ENCODE data around the gene CD163L1.

- TF ChIP-seq, protein P1, sequence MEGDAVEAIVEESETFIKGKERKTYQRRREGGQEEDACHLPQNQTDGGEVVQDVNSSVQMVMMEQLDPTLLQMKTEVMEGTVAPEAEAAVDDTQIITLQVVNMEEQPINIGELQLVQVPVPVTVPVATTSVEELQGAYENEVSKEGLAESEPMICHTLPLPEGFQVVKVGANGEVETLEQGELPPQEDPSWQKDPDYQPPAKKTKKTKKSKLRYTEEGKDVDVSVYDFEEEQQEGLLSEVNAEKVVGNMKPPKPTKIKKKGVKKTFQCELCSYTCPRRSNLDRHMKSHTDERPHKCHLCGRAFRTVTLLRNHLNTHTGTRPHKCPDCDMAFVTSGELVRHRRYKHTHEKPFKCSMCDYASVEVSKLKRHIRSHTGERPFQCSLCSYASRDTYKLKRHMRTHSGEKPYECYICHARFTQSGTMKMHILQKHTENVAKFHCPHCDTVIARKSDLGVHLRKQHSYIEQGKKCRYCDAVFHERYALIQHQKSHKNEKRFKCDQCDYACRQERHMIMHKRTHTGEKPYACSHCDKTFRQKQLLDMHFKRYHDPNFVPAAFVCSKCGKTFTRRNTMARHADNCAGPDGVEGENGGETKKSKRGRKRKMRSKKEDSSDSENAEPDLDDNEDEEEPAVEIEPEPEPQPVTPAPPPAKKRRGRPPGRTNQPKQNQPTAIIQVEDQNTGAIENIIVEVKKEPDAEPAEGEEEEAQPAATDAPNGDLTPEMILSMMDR (IDR thresholded peaks at IDR 0.05; ENCODE audit: low read depth, low read length), result no peak
- no peak for TF ChIP-seq EZH2phosphoT487 (IDR thresholded peaks at IDR 0.05; ENCODE audit: low read depth)
Measured at GRCh38 chr12:7351177-7351576, 92.8 kb downstream of the CD163L1 start.

Measured in OCI-LY3 (cell line).